HG02840 (cell line): Measurements from ENCODE around the gene ADARB1.
"Not testable (repeated sequence)": the region's sequence is repeated elsewhere in the genome, so short reads cannot be mapped to it uniquely, and the experiment has no call there.

Experiments used
- ATAC-seq: cut with Tn5 transposase; IDR thresholded peaks from one replicate; pipeline ENCODE4 v1.9.1; 2021; ENCODE audit warnings: mild to moderate bottlenecking, moderate library complexity, moderate number of reproducible peaks; ENCODE audit not compliant: unreplicated experiment, low FRiP score

ADARB1 gene

DNA sequence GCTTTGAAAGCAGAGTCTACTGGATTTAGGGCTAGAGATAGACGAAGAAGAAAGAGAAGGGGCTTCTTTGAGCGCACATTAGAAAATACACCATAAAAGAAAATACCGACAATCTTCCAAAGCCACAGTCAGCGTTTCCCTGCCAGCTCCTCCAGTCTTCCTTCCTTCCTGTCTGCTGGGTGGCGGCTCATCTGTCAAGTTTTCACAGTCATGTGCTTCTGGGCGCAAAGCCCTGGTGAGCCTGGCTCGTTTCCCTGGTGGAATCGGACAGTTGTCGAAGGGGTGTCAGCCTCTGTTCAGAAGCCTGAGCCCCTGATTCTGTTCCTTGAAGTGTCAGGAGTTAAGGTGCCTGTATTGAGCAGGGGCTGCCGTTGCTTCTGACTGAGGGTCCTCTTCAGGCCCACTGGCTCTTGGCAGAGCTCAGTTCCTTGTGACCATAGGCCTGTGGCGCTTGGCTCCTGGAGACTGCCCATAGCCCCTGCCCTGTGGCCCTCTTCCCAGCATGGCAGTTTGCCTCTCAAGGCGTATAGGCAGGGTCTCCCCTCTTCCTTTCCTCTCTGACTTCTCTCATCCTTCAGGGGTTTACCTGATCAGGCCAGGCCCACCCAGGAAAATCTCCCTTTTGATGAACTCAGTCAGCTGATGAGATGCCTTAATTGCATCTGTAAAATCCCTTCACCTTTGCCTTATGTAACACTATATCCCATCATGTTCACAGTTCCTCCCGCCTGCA lies 58.6 kb downstream of the ADARB1 start:
- ATAC-seq, result no peak

DNA sequence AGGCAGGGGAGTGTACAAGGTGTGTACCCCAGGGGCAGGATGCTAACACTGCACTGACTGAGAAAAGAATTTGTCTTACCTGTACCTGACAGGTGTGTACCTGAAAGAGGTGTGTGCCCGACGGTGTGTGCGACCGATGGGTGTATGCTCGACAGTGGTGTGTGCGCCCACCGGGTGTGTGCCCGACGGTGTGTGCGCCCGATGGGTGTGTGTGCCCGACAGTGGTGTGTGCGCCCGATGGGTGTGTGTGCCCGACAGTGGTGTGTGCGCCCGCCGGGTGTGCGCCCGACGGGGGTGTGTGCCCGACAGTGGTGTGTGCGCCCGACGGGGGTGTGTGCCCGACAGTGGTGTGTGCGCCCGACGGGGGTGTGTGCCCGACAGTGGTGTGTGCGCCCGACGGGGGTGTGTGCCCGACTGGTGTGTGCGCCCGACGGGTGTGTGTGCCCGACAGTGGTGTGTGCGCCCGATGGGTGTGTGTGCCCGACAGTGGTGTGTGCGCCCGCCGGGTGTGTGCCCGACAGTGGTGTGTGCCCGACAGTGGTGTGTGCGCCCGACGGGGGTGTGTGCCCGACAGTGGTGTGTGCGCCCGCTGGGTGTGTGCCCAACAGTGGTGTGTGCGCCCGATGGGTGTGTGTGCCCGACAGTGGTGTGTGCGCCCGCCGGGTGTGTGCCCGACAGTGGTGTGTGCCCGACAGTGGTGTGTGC lies 59.3 kb downstream of the ADARB1 start:
- not testable (repeated sequence) for ATAC-seq

DNA sequence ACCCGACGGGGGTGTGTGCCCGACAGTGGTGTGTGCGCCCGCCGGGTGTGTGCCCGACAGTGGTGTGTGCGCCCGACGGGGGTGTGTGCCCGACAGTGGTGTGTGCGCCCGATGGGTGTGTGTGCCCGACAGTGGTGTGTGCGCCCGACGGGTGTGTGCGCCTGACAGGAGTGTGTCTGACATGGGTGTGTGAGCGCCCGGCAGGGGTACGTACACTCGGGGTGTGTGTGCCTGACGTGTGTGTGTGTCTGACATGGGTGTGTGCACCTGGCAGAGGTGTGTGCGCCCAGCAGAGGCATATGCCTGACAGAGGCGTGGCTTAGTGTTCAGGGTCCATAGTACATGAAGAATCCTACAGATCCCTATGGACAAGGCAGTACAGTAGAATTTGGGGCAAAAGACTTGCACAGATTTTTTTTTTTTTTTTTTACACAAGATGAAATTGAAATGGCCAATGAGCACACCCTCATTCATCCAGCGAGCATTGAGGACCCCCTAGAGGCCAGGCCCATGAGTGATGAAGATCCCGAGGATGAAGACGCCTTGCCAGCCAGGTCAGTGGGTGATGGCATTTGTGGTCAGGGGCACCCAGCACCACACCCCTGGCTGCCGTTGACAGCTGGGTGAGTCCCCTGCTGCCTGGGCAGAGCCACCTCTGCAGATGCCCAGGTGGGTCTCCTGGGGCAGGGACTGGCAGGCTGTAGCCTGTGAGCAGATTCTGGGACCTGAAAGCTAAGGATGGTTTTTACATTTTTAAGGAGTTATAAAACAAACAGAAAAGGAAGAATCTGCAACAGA lies 60.1 kb downstream of the ADARB1 start:
- ATAC-seq, result no peak

DNA sequence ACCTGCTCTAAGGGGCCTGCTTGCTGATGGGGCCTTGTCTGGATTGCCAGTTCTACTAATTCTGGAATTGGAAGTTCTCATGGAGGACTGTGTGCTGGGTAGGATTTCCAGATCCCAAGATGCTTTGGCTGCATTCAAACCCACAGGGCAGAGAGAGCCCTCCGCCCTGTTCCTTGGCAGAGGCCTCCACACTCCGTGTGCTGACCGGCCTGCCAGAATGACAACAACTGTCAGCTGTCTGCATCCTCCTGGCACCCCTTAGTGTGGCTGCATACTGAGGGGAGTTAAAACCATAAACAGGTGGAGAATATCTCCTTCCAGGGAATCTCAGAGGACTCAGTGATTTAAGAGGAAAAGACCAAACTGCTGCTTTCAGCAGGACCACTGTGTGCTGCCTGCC lies 60.7 kb downstream of the ADARB1 start:
- no peak for ATAC-seq

DNA sequence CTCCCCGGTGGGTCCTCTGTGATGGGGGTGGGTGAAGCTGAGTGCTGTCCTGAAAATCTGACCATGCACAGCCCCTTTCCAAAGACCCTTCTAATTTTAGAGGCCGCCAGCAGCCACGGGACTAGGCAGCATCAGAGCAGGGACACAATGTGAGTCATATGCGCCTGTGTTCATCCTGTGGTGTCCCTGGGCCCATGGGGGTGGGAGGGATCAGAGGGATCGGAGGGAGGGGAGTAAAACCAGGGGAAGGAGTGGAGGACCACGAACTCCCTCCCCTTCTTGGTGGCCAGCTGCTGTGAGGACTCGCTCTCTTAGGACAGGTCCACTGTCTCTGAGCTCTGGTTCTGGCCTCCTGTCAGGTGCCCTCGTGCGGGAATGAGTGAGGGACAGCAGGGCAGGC lies 61.5 kb downstream of the ADARB1 start:
- ATAC-seq, result no peak

DNA sequence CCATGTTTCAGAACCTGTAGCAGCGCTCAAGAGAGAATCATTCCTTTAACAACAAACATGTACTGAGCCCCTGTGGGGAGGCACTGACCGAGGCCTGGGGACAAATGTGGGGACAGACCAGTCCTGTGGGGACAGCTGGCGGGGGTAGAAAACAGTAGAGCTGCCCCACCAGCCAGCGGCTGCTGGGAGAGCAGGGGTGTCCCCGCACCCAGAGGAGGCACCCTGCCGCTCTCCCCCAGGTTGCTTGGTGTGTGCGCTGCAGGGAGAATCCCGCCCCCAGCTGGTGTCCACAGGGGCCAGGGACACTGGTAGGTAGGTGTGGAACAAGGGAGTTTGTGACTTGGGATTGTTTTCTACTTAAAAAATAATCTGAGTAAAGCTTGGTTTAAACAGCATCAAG lies 62.1 kb downstream of the ADARB1 start:
- ATAC-seq, result no peak

DNA sequence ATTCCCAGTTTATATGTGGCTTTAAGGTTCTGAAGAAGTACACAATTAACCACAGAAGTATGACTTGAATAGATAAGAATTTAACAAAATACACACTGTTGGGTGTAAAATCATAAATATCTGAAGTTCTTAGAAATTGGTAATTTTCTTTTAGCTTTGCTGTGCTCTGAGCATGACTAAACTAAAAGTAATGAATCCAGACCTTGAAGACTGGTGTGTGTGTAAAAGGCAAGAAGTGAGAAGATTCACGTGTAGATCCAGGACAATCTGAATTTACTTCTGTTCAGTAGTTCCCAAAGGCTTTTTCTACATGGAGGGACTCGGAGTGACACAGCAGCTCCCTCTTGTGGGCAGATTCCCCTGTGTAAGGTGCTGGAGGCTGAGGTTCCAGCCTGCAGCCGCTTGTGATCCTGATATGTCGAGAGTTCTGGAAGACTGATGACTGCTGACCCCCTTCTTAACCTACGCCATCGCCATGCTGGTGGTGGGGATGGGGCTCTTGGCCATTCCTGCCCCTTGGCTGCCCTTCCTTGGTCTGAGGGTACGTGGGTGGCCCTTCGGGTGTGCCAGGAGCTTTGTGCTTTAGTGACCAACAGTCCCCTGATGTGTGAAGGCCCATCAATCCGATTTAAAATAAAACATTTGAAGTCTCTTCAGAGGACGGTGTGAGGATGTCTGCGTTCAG lies 62.7 kb downstream of the ADARB1 start:
- ATAC-seq, result no peak

DNA sequence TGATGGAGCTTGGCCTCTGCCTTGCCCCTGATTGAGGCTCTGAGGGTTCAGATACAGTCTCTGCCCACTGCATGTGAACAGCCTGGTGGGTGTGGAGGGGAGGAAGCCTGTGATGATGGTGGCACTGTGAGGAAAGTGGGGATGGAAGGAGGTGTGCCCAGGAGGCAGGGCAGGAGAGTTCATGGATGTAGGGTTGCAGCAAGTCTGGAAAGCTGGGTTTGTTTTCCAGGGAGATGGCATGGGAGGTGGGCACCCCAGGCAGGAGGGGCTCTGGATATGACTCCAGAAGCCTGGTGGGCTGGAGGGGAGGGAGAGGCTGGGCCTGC lies 63.2 kb downstream of the ADARB1 start:
- ATAC-seq, result no peak

DNA sequence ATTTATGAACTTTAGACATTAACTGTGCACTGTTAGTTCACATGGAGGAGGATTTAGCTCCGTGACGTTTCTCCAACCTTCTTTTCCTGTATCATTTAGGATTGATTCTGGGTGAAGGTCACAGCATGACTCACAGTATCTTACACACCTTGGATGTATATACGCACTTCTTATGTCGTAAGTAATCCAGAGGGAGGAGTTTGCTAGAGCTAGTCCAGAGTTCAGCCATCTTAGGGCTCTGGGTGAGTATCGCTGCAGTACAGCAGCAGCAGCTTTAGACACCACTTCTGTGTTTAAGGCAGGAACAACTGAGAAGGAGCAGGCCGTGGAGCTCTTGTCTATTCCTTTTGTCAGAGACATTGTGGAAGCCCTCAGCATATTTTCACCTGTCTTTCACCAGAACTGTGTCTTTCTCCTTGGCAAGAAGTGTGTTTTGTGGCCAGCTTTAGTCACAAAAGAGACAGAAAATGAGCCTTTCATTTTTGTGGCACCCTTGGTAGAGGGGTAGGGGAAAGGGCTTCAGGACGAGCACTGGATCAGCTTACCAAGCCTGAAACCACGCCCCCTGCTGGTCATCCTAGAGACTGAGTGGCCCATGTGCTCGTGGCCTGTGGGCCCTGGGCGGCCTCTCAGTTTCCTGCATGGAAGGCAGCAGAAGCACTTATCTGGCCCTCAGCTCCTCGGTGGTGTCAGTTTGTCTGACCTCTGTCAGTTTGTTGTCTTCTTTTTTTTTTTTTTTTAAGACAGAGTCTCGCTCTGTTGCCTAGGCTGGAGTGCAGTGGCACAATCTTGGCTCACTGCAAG lies 64.0 kb downstream of the ADARB1 start:
- no peak for ATAC-seq

DNA sequence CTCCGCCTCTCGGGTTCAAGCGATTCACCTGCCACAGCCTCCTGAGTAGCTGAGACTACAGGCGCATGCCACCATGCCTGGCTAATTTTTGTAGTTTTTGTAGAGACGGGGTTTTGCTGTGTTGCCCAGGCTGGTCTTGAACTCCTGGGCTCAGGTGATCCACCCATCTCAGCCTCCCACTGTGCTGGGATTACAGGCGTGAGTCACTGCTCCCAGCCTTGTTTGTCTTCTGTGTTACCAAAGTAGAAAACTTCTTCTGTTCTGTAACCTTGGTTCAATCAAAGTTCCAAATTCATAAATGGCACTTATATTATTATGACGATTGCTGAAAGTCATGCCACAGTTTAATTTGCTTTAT lies 64.6 kb downstream of the ADARB1 start:
- not testable (repeated sequence) for ATAC-seq

DNA sequence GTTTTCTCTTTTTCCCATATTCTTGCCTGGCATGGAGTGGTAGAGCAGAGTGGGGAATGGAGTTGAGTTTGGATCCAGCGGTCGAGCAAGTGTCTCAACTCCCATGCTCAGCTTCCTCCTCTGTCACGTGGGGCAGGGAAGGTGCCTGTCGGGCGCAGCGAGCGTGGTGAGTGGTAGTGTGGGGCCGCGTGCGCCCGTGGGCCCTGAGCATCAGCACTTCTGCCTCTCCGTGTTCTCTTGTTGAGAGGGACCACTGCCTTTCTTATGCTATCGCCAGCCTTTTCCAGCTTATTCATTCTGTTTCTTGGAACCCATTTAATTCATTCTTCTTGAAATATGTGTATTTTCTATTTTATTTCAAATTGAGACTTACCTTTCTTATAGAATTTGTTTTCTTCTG lies 65.1 kb downstream of the ADARB1 start:
- no peak for ATAC-seq

DNA sequence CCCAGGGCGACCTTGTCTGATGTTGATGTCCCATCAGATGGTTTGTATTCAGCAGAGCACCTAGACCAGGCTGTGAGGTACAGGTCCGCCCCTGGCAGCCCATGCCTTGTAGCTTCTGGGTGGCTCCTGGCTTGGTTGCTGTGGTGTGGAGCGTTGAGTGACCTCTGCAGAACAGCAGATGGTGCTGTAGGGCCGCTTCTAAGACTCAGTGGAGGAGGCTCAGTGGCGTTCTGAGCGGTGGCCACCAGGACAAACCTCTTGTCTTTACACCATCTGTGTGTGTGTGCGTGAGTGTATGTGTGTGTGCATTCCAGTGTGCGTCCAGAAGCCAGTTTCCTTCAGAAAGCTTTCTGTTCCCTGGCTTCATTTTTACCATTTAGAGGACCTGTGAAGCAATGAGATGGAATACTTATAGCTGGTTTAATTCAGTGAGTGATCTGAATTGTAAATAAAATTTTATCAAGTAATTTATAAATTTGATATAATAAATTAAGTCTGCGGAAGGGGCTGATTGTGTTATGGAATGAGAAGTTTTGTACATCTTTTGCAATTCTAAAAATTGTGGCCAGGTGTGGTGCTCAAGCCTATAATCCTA lies 66.1 kb downstream of the ADARB1 start:
- ATAC-seq, result no peak

DNA sequence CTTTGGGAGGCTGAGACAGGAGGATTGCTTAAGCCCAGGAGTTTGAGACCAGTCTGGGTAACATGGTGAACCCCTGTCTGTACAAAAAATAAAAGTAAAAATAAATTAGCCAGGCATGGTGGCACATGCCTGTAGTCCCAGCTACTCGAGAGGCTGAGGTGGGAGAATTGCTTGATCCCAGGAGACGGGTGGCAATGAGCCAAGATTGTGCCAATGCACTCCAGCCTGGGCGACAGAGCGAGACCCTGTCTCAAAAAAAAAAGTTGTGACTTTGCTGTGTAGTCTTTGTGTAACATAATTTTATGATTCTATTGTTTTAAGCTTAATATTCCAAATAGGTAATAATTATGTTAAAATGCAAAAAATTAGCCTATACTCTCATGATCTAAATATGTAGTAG lies 66.6 kb downstream of the ADARB1 start:
- not testable (repeated sequence) for ATAC-seq

DNA sequence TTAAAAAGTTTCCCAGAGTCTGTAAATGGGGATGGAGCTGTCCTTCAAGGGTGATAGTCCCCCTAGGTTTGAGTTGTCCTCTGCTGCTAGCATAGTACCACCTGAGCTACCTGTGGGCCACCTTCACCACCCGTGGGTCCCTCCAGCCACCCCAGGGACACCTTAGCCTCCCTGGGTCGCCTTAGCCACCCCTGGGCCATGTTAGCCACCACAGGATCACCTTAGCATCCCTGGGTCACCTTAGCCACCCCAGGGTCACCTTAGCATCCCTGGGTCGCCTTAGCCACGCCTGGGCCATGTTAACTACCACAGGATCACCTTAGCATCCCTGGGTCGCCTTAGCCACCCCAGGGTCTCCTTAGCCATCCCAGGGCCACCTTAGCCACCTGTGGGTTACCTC lies 67.1 kb downstream of the ADARB1 start:
- ATAC-seq, result no peak

DNA sequence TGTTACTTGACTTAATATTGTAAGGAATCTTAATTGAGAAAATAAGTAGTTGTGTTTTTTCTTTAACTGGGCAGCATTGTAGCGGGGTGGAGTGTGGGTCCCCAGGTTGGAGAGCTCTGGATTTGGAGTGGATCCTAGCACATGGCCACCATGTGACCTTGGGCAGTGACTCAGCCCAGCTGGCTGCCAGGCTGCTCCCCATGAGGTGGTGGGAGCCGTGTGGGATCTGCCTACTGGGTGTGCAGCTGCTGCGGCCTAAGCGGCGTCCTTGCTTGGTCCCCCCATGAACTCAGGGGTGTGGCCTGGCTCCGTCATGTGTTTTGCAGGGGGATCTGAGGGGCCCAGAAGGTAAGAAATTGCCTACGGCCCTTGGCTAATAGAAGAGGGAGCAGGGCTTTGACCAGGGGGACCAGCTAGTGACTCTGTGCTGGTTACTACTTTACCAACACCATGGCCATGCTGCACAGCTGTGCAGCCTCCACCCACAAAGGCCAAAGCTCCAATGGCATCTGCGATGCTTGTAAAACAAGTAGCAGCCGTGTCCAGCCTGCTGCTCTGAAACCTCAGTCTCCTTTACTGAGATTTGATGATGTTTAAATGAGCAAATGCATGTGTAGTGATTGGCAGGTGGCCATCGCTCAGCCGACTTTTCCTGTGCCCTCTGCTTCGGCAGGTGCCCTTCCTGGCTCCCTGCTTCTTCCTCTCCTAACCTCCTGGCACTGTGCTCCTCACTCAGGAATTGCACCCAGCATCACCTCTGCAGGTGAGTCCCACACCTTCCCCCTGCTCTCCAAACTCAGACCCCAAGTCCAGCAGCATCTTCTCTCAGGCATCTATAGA lies 68.3 kb downstream of the ADARB1 start:
- ATAC-seq, result no peak

DNA sequence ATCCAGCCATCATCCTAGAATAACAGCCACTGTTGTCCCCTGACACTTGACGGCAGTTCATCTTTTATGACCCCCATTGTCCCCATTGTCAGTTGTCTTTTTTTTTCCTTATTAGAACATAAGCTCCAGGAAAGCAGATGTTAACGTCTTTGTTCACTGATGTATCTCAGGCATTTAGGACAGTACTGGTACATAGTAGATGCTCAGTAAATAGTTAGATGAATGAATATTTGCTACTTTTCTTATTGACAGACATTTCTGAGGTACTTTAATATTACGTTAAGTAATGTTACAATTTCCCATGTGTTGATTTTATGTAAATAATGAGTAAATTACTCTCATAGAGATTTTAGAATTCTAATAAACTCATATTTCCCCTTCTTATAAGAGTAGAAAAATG lies 69.5 kb downstream of the ADARB1 start:
- ATAC-seq, result no peak

DNA sequence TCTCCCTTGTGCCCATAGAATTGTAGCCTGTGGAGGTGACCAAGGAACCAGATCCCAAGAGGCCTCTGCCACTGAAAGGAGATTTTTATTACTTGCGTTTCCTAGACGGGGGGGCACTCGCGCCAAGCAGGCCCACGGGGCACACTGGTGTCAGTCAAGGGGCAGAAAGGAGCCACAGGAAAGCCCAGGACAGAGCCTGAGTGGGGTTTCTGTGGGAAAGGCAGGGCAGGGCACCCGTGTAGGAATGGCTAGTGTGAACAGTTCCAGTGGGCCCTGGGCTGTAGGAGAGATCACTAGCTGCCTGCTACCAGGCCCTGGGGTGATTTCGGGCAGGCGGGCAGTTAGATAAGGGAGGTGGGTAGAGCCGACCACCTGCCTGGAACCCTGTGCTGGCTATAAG lies 70.8 kb downstream of the ADARB1 start:
- ATAC-seq, result no peak

DNA sequence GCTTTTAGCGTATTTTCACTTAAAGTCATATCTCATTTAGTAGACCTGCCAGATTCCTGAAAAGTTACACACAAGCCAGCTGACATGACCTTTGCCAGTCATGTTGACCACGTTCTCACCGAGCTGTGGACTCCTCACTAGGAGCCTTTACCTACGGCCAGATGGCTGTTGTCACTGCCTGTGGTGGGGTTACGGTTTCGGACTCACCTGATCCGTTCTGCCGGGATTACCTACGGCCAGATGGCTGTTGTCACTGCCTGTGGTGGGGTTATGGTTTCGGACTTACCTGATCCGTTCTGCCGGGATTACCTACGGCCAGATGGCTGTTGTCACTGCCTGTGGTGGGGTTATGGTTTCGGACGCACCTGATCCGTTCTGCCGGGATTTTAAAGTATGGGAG lies 71.5 kb downstream of the ADARB1 start:
- ATAC-seq, result not testable (repeated sequence)

DNA sequence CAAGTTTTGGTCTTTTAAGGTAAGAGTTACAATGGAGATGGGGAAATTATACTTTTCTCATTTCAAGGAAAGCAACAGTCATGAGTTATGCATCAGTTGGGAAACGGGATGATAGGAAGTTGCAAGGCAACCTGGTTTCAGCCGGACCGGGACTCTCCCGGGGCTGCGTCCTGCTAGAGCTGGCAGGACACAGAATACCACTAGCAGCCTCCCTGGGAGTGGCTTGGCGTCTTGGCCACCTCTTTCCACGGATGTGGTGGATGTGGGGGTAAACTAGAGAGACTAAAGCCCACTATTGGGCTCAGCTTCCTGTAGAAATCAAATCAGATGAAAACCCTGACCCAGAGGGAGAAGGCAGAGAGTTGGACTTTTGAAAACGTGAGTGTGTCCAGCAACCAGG lies 71.9 kb downstream of the ADARB1 start:
- ATAC-seq, result no peak
